GM15510 (cell line): Measurements from ENCODE around the gene RETSAT.

Source experiments
- POLR2A ChIP-seq: IDR thresholded peaks from 3 replicates; pipeline ENCODE4 v1.6.1; 2011; ENCODE audit warnings: borderline replicate concordance; ENCODE audit not compliant: insufficient read length; ENCODE audit errors: extremely low read depth

Gene RETSAT

DNA sequence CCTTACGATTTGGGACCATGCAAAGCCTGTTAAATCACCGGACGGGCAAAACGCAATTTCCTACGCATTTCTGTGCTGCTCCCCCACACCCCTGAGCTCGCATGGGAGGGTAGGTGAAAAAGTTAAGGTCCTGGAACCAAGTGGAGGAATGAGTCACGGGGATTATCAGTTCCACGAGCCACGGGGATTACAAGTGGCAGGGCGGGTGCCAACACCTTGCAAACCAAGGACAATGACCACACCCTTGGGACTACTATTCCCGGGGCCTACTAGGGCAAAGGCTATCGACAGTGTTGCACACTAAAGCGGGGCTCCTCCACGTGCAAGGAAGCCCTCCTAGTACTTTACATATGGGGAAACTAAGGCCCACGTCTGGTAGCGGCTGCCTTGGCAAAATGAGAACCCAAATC, 447 bp downstream of the RETSAT start:
- TF ChIP-seq POLR2A: no peak

DNA sequence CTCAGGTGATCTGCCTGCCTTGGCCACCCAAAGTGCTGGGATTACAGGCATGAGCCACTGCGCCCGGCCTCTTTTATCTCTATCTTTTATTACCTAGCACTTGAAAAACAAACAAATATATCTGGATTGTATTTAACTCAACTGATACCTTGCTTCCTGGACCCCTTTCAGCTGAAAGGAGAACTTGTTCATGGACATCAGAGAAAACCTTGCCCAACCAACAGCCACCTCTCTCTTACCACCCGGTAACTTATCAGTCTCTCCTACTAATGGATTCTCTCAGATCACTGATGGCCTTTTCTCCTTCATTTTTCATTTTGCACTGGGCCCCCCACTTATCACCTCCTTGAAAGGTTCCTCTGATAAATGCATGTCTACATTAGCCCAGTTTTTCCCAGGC, 6.7 kb downstream of the RETSAT start:
- TF ChIP-seq POLR2A: no peak

DNA sequence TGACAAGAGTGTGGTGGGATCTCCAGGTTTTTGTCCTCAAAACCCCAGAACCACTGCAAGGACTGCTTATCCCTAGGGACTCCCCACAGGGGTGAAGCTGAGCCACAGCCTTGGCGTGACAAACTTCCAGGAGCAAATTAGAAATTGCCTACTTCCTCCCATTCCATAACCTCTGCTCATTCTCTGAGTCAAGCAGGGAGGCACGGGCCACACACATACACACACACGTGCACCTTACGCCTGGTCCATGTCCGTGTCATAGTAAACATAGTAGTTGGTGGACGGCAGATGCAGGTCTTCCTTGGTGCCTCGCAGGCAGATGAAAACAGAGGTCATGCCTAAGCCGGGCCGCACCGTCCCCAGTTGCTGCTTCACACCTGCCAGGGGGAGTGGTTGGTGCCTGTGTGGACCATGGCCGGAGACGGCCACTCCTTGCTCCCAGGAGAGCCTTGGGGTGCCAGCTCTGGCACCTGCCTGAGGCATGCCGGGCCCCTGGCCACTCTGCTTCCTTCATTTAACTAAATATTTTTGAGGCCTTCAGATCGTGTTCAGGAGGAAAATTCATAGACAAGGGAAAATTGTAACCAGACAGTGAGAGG, 9.9 kb downstream of the RETSAT start:
- no peak for TF ChIP-seq POLR2A

DNA sequence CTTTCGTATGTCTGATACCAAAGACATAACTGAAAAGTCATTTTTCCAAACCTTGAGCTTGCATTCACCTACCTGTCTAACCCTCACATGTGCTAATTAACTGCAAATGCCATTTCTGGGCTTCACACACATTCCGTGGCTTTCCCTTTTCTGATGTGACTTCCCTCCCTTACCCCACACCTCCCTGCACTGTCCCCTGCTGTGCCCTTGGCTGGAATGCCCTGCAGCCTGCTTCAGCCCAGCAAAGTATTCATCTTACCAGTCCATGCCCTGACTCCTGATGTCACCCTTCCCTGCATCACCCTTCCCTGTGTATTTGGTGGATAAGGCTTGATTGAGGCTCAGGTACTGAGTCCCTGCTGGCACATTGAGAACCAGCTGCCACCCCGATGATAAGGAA, 12.2 kb downstream of the RETSAT start:
- TF ChIP-seq POLR2A: no peak

DNA sequence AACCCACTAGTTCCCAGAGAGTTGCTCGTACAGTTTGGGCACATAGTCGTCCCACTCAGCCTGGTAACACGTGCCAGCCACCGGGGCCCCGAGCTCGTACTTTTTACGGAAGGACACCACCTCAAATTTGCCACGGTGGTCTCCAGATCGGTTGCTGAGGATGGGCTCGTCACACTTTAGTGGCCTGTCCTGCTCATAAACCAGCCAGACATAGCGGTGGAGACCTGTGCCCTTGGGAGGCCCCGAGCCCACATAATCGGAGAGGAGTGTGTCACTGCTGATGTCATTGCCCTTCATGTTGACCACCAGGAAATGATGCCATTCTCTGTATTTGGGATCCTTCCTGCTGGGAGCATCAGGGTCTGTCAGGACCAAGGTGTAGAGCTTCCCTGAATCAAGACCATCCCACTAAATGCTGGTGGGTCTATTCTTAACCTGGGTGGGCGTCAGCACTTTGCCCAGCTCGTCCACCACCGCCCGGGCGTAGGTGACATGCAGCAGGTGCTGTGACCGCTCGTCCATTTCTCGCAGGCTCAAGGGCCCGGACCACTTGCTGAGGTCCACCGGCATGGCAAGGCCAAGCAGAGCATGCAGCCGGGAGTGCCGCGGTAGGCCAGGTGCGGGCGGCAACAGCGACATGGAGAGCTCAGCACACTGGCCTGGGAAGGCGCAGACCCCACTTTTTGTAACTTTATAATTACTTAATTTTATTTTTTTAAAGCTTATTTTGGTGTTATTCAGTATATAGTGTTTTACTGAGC, 12.9 kb downstream of the RETSAT start:
- no peak for TF ChIP-seq POLR2A

DNA sequence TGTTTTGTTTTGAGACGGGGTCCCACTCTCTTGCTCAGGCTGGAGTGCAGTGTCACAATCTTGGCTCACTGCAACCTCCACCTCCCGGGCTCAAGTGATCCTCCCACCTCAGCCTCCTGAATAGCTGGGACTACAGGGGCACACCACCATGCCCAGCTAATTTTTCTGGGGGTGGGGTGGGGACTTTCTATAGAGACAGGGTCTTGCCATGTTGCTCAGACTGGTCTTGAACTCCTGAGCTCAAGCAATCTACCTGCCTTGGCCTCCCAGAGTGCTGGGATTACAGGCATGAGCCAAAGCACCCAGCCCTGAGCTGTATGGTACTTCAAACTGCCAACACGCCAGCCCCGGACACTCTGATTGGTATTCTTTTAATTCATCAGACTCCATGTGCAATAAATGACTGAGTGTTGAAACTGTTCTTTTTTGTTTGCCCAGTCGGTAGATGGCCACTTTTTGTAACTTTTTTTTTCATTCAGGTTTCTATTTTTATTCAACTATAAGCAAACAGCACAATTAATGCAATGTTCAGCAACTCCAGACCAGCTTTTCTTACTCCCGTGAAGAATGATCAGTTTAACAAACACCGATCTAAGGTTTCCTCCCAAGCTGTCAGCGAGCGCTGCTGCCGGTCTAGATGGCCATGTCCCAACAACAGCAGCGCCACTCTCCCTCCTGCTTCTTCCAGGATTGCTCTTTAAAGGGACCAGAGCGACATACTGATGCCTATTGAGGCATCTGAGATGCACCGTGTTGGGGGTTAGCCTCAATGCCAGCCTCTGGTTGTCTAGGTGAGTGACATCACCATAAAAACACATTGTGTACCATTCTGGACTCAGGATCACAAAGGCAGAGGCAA, 14.1 kb downstream of the RETSAT start:
- TF ChIP-seq POLR2A: no peak

DNA sequence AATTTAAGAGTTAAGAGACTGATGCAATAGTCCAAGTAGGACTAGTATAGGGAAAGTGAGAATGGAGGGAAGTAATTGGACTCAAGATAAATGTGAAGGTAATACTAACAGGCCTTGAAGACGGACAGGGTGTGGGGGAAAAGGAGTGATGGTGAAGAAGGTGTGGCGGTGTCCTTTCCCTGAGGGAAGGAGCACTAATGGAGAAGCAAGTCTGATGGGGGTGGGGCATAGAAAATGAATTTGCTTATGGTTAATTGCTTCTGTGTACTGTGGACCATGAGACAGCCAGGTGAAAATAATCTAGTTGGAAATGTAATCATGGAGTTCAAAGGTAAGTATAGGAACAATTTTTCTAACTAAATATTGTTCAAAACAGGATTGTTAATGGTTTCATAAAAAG, 19.4 kb downstream of the RETSAT start:
- TF ChIP-seq POLR2A: no peak

DNA sequence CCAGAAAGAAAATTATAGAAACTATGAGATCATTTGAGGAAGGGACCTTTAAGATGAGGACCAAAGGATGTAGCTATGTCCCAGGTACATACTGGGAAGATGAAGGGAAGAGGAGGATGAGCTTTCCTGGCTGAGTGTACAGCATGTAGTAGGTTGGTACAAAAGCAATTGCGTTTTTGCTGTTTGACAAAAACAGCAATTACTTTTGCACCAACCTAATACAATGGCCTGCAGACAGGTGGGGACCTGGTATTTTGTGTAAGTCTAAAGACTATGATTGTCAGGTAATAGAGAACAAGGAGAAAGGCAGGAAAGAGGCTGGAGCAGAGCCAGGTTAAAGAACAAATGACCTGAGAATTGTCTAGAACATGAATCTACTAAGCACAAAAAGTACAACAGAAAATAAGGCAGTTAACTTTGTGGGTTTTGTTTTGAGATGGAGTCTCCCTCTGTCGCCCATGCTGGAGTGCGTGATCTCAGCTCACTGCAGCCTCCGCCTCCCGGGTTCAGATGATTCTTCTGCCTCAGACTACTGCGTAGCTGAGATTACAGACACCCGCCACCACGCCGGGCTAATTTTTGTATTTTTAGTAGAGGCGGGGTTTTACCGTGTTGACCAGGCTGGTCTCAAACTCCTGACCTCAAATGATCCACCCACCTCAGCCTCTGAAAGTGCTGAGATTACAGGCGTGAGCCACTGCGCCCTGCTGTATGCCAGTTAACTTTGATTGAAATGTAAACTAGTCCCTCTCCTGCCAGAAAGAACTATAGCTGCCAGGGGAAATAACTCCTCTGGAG, 23.3 kb downstream of the RETSAT start:
- no peak for TF ChIP-seq POLR2A

DNA sequence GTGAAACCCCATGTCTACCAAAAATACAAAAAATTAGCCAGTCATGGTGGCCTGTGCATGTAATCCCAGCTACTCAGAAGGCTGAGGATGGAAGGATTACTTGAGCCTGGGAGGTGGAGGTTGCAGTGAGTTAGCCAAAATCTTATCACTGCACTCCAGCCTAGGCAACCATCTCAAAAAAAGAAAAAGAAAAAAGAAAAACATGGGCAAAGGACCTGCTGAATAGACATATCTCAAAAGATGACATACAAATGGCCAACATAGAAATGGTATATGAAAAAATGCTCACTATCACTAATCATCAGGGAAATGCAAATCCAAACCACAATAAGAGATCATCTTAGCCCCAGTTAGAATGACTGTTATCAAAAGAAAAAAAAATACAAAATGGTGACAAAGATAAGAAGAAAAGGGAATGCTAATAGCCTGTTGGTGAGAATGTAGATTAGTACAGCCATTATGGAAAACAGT, 25.1 kb downstream of the RETSAT start:
- no peak for TF ChIP-seq POLR2A

DNA sequence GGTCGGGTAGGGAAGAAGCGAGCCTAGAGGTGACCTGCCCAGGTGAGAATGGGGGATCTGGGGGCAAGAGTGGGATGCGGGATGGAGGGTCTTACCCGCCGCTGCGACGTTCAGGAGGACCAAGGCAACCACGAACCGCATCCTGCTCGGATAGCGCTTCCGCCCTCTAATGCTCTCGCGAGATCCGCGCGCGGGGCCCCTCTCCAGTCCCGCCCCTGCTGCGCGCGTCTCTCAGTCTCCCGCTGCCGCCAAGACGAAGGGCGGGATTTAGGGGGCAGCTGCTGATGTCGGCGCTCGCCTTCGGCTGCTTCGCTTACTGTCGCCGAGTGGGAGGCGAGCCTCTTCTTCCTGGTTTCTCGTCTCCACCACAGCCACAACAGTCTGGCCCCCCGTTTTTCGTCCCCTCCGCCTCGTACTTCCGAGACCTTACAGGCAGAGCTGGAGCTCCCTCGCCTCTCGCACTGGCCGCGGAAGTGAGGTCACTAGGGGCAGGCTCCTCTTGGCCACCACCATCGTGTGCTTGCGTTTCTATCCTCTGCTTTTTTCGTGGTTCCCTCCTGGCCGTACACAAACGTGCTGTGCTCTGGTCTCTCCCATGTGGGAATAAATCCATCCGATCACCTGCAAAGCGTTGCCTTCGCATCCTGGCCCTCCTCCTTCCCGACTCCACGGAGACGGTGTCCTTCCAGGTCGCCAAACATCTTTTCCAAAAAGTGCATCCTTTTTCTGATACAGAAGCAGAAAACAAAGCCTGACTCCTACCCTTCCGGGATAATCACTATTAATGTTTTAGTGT, 26.3 kb downstream of the RETSAT start, which contains the start of gene TGOLN2:
TSS of gene TGOLN2 (minus strand) at position 168 of the 796 bp plus-strand sequence. CDS start at position 141, 27 bp downstream.
- TF ChIP-seq POLR2A: peak; percentile 99

DNA sequence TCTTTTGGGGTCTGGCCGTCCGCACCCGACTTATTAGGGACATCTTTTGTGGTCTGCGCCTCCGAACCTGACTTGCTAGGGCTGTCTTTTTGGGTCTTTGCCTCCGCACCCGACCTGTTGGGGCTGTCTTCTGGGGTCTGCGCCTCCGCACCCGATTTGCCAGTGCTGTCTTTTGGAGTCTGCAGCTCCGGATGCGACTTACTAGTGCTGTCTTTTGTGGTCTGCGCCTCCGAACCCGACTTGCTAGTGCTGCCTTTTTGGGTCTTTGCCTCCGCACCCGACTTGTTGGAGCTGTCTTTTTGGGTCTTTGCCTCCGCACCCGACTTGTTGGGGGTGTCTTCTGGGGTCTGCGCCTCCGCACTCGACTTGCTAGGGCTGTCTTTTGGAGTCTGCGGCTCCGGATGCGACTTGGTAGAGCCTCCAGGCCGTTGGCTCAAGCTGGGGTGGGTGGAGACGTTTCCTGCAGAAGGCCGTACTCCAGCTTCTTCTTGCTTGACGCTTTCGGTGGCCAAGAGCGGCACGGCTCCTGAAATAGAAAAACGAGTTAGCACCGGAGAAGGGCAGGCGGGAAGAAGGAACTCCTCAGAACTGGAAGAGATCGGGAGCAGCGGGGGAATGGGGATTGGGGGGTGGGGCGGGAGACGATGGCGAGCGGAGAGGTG, 27.0 kb downstream of the RETSAT start:
- no peak for TF ChIP-seq POLR2A

DNA sequence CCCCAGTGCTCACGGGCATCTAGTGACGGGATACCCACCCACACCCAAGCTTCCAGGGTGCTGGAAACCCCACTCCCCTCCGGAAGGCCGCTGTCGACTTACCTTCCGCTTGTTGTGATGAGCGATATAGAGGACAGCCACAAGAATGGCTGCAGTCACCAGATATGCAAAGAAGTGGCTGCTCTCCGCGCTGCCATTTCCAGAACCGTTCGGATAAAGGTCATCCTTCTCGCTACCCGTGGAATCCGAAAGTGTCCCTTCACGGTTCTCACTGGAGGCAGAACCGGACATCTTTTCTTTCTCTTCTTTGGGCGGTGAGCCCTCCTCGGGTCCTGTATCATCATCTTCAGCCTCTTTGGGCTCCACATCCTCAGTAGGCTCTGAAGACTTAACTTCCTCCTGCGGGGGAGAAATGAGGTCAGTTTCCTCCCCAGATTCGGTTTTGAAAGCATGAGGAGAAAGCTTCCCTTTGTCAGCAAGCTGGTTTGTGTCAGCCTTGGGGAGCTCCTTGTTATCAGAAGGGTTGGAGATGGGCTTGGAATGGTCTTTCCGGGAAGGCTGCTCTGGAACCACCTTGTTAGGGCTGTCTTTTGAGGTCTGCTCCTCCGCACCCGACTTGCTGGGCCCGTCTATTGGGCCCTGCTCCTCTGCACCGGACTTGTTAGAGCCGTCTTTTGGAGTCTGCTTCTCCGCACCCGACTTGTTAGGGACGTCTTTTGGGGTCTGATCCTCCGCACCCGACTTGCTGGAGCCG, 27.7 kb downstream of the RETSAT start:
- TF ChIP-seq POLR2A: no peak

DNA sequence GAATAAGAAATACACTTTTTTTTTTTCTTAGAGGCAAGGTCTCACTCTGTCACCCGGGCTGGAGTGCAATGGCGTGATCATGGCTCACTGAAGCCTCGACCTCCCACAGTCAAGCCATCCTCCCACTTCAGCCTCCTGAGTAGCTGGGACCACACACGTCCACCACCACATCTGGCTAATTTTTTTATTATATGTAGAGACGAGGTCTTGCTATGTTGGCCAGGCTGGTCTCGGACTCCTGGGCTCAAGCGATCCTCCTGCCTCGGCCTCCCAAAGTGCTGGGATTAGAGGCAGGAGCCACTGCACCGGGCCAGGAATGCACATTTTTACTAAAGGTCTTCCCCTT, 28.9 kb downstream of the RETSAT start:
- no peak for TF ChIP-seq POLR2A
